ENCODE results near the gene CSNK2A2. TPM values are rescaled to one million over a fixed set of nuclear protein-coding genes. Genes with fewer than 3 reads are reported as not detected.

The CSNK2A2 gene

GRCh38 chr16:58110571-58111301, 87.2 kb downstream of the CSNK2A2 start:
- no peak overlapping the region for H4K8ac ChIP-seq (ENCODE audit: low read depth, low read length)
- no peak overlapping the region for H3K27ac ChIP-seq (replicated peaks; ENCODE audit: low read length)
- no peaks in the 10 kb centered on the region for H3K27me3 ChIP-seq (ENCODE audit: control insufficient read depth in 3 of 3, insufficient read depth in 3 of 3, low read depth in 1 of 3, low read length in 3 of 3)
- no peak overlapping the region for H3K4ac ChIP-seq (ENCODE audit: low read length)
- peaks cover 15 to 16% of the 10 kb centered on the region in 2 donors for H3K4me1 ChIP-seq (ENCODE audit: control insufficient read depth in 2 of 2, insufficient read depth in 1 of 2, low read depth in 1 of 2, low read length in 2 of 2)
- peaks cover 3 to 5% of the 10 kb centered on the region in 2 donors for H3K9me3 ChIP-seq (replicated peaks in 1 of 2; ENCODE audit: control insufficient read depth in 2 of 2, insufficient read depth in 1 of 2, low read depth in 1 of 2, low read length in 2 of 2)
- no peaks in the 10 kb centered on the region for H3K79me1 ChIP-seq (ENCODE audit: low read depth, low read length)
- H4K91ac ChIP-seq (ENCODE audit: low read depth, low read length, poor library complexity): no peak overlapping the region
- H3K4me2 ChIP-seq (ENCODE audit: insufficient read depth, low read length, poor library complexity, severe bottlenecking): peak overlapping the region; percentile 29
- no peak overlapping the region for H2BK5ac ChIP-seq (ENCODE audit: low read length)
- no CpG with 5 or more reads among the region's 12 CpGs for WGBS, 2 donors (ENCODE audit: extremely low coverage in 2 of 2, insufficient read length in 2 of 2, insufficient replicate concordance in 1 of 2)
- DNase-seq (ENCODE audit: low spot score): no peak
- no peak overlapping the region for H2BK15ac ChIP-seq (ENCODE audit: low read length)
- no peak overlapping the region for H3K14ac ChIP-seq (ENCODE audit: low read length)
- H2BK12ac ChIP-seq (ENCODE audit: low read length): no peak overlapping the region
- H3K18ac ChIP-seq (ENCODE audit: low read length): peak overlapping the region; percentile 77
- no peak overlapping the region for H2BK120ac ChIP-seq (ENCODE audit: low read depth, low read length)
- H2AK5ac ChIP-seq (ENCODE audit: low read depth, low read length): peak overlapping the region; percentile 16
- peaks cover 18 to 32% of the 10 kb centered on the region in 2 donors for H3K36me3 ChIP-seq (replicated peaks in 1 of 2; ENCODE audit: control insufficient read depth in 2 of 2, insufficient read depth in 2 of 2, low read length in 2 of 2)
- H3K4me3 ChIP-seq (ENCODE audit: low read length in 2 of 2): no peak overlapping the region
- H3K9ac ChIP-seq (ENCODE audit: low read depth, low read length, poor library complexity): no peak overlapping the region
- no peak overlapping the region for H3K23ac ChIP-seq (ENCODE audit: low read depth, low read length, poor library complexity)
- no peak overlapping the region for H2AFZ ChIP-seq (ENCODE audit: low read length)

GRCh38 chr16:58109881-58110280, 88.0 kb downstream of the CSNK2A2 start:
- Histone ChIP-seq H3K4me2 (ENCODE audit: insufficient read depth, low read length, poor library complexity, severe bottlenecking) (no peak overlapping the region), H3K4me3 (ENCODE audit: low read length in 2 of 2) (no peak overlapping the region), H2AFZ (ENCODE audit: low read length) (no peak overlapping the region), H3K27ac (replicated peaks; ENCODE audit: low read length) (no peak overlapping the region), H4K91ac (ENCODE audit: low read depth, low read length, poor library complexity) (no peak overlapping the region), H3K23ac (ENCODE audit: low read depth, low read length, poor library complexity) (no peak overlapping the region), H3K14ac (ENCODE audit: low read length) (no peak overlapping the region), H2BK15ac (ENCODE audit: low read length) (no peak overlapping the region), H3K36me3 (replicated peaks in 1 of 2; ENCODE audit: control insufficient read depth in 2 of 2, insufficient read depth in 2 of 2, low read length in 2 of 2) (peaks cover 12 to 24% of the 10 kb centered on the region in 2 donors), H2BK5ac (ENCODE audit: low read length) (no peak overlapping the region), H3K27me3 (ENCODE audit: control insufficient read depth in 3 of 3, insufficient read depth in 3 of 3, low read depth in 1 of 3, low read length in 3 of 3) (no peaks in the 10 kb centered on the region), H2BK12ac (ENCODE audit: low read length) (peak overlapping the region; percentile 46), H3K4ac (ENCODE audit: low read length) (no peak overlapping the region), H3K4me1 (ENCODE audit: control insufficient read depth in 2 of 2, insufficient read depth in 1 of 2, low read depth in 1 of 2, low read length in 2 of 2) (peaks cover 15 to 16% of the 10 kb centered on the region in 2 donors), H2AK5ac (ENCODE audit: low read depth, low read length) (no peak overlapping the region), H3K9me3 (replicated peaks in 1 of 2; ENCODE audit: control insufficient read depth in 2 of 2, insufficient read depth in 1 of 2, low read depth in 1 of 2, low read length in 2 of 2) (peaks cover 3 to 5% of the 10 kb centered on the region in 2 donors), H2BK120ac (ENCODE audit: low read depth, low read length) (no peak overlapping the region), H3K79me1 (ENCODE audit: low read depth, low read length) (no peaks in the 10 kb centered on the region), H3K9ac (ENCODE audit: low read depth, low read length, poor library complexity) (no peak overlapping the region), H3K18ac (ENCODE audit: low read length) (peak overlapping the region; percentile 57), H4K8ac (ENCODE audit: low read depth, low read length) (no peak overlapping the region)
- WGBS, 2 donors (ENCODE audit: extremely low coverage in 2 of 2, insufficient read length in 2 of 2, insufficient replicate concordance in 1 of 2): no CpG with 5 or more reads among the region's 2 CpGs
- no peak for DNase-seq (ENCODE audit: low spot score)

GRCh38 chr16:58109330-58109729, 88.6 kb downstream of the CSNK2A2 start:
- H3K36me3 ChIP-seq (replicated peaks in 1 of 2; ENCODE audit: control insufficient read depth in 2 of 2, insufficient read depth in 2 of 2, low read length in 2 of 2): peaks cover 6 to 18% of the 10 kb centered on the region in 2 donors
- no peak overlapping the region for H2AK5ac ChIP-seq (ENCODE audit: low read depth, low read length)
- no peak for DNase-seq (ENCODE audit: low spot score)
- no peak overlapping the region for H2AFZ ChIP-seq (ENCODE audit: low read length)
- H2BK5ac ChIP-seq (ENCODE audit: low read length): no peak overlapping the region
- no peak overlapping the region for H3K4me2 ChIP-seq (ENCODE audit: insufficient read depth, low read length, poor library complexity, severe bottlenecking)
- H3K4me1 ChIP-seq (ENCODE audit: control insufficient read depth in 2 of 2, insufficient read depth in 1 of 2, low read depth in 1 of 2, low read length in 2 of 2): peaks cover 15 to 16% of the 10 kb centered on the region in 2 donors
- no peak overlapping the region for H3K27ac ChIP-seq (replicated peaks; ENCODE audit: low read length)
- no peak overlapping the region for H2BK120ac ChIP-seq (ENCODE audit: low read depth, low read length)
- no peak overlapping the region for H3K18ac ChIP-seq (ENCODE audit: low read length)
- no peaks in the 10 kb centered on the region for H3K27me3 ChIP-seq (ENCODE audit: control insufficient read depth in 3 of 3, insufficient read depth in 3 of 3, low read depth in 1 of 3, low read length in 3 of 3)
- no peak overlapping the region for H3K14ac ChIP-seq (ENCODE audit: low read length)
- no peak overlapping the region for H4K8ac ChIP-seq (ENCODE audit: low read depth, low read length)
- H3K23ac ChIP-seq (ENCODE audit: low read depth, low read length, poor library complexity): no peak overlapping the region
- peaks cover 3 to 5% of the 10 kb centered on the region in 2 donors for H3K9me3 ChIP-seq (replicated peaks in 1 of 2; ENCODE audit: control insufficient read depth in 2 of 2, insufficient read depth in 1 of 2, low read depth in 1 of 2, low read length in 2 of 2)
- WGBS, 2 donors (ENCODE audit: extremely low coverage in 2 of 2, insufficient read length in 2 of 2, insufficient replicate concordance in 1 of 2): no CpG with 5 or more reads among the region's 8 CpGs
- no peak overlapping the region for H3K9ac ChIP-seq (ENCODE audit: low read depth, low read length, poor library complexity)
- H2BK15ac ChIP-seq (ENCODE audit: low read length): no peak overlapping the region
- no peak overlapping the region for H3K4ac ChIP-seq (ENCODE audit: low read length)
- no peaks in the 10 kb centered on the region for H3K79me1 ChIP-seq (ENCODE audit: low read depth, low read length)
- H2BK12ac ChIP-seq (ENCODE audit: low read length): no peak overlapping the region
- no peak overlapping the region for H4K91ac ChIP-seq (ENCODE audit: low read depth, low read length, poor library complexity)
- H3K4me3 ChIP-seq (ENCODE audit: low read length in 2 of 2): no peak overlapping the region

Small RNAs within 50 kb of the gene (small RNA-seq; reads per million reads assigned to genes)
- not detected for gene RN7SL645P (ENCODE audit: insufficient read depth)
